GM21576 (cell line): ENCODE results near the gene UBA3.

Source experiments
- ATAC-seq: cut with Tn5 transposase; IDR thresholded peaks from one replicate; pipeline ENCODE4 v1.9.1; 2021; ENCODE audit warnings: mild to moderate bottlenecking, moderate library complexity; ENCODE audit not compliant: unreplicated experiment

The UBA3 gene

DNA sequence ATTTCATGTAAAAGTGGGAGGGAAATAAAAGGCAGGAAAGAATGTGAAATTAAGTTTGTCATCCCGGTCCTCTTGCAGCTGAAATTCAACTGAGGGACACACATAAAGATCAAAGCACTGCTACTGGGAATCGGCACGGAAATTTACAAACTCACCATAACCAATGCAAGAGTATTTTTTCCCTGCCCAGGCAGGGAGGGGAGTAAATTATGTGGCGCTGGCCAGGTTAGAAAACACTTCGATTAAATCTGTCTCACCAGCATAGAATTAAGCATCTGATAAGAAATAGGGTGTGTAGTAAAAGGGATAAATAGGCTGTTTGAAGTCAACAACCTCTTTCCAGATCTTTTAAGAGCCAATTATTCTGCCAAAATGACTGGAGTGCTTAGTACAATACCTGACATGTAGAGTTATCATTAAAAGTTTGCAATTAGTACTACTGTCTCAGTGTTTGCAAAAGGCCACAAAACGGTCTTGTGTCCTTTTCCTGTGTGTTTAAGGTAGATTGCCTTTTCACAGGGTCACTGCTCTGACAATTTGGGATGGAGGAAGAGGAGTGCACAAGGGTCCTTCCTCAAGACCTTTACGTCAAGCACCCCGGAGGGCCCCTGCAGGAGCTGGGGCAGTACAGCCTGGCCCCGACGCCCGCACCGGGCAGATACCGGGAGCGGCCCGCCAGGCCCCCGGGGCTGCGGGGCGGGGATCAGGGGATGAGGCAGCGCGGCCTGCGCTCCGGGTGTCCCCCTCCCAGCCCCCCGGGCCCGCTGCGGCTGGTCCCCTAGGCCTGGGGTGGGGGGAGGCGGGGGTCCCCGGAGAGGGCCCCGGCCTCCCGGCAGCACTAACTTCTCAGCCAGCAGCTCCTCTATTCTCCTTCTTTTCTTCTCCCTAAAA is 651 bp downstream of the UBA3 start:
- ATAC-seq = no peak

DNA sequence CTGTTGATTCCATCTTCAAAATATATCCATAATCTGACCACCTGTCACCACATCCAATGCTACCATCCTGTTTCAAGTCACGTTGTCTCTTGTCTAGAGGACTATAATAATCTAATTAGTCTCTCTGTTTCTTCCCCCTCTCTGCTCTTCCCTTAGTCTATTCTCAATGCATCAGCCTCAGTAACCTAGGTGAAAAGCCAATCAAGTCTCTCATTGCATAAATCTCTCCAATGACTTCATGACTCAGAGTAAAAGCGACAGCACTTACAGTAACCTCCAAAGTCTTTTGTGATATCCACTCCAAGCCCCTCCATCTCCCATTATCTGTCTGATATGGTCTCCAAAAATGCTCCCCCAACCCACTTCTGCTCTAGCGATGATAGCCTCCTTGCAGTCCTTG is 7.2 kb downstream of the UBA3 start:
- no peak for ATAC-seq

DNA sequence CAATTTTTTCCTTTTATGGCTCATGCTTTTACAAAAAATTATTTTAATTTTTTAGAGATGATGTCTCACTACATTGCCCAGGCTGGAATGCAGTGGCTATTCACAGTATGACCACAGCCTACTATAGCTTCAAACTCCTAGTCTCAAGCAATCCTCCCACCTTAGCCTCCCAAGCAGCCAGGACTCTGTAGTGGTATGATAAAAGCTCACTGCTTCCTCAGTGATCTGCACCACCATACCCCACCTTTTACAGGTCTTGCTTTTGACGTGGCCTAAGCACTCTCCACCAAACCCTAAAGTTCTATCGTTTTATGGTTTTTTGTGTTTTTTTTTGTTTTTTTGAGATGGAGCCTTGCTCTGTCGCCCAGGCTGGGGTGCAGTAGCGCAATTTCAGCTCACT is 14.0 kb downstream of the UBA3 start:
- no peak for ATAC-seq

DNA sequence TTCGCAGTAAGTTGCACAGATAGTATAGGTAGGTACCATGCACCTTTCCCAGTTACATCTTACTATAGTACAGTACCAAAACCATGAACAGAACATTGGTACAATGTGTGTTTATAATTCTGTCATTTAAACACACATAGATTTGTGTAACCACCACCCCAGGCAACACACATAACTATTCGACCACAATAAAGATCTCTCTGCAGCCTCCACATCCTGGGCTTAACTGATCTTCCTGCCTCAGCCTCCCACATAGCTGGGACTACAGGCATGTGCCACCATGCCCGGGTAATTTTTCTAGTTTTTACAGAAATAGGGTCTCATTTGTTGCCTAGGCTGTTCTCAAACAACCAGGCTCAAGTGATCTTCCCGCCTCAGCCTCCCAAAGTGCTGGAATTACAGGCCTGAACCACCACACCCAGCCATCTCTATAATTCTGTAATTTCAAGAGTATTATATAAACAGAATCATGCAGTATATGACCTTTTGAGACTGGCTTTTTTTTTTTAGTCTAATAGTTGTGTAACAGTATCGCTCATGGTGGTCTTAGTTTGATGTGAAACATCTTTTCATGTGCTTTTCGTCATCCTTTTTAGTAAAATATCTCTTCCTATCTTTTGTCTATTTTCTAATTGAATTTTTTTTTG is 14.7 kb downstream of the UBA3 start:
- ATAC-seq = no peak

DNA sequence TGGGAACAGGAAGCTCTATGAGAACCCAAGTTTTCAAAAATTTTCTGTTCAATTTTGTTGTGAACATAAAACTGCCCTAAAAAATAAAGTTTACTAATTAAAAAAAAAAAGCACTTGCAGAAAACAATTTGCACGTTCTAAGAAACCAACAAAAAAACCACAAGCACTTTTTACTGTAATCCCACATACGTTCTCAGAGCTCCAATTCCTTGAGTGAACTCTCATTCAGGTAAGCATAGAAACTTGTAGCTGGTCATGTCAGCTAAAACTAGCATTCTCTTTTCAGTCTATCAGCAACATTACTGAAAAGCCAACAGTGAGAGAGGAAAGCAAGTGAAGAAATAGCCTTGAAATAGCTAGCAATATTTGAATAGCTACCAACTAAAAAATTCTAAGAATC is 16.5 kb downstream of the UBA3 start:
- no peak for ATAC-seq

DNA sequence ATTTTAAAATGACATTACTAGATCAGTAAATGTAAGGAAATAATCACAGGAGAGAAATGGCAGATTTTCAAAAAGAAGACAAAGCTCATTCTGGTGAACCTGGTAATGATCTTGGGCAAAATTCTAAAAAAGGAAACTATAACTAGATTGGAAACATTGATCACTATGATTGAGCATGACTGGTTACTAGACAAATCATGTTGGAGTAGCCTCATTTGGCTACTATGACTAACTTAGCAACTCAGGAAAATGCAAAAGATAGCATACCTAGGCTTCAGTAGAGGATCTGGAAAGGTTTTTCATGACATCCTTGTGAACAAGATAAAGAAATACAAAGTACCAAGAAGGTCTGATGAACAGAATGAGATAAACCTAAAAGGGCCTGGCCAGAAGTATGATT is 20.5 kb downstream of the UBA3 start:
- no peak for ATAC-seq

DNA sequence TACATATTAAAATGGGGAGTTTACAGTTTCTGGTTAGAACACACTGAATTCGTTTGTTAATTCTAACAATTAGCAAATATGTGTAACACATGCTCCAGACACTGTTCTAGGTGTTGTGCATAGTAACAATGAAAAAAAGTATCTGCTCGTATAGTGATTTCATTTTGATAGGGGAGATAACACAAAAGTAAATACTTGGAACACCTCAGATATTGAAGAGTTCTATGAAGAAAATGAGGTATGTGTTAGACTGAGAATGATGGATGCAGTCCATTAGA is 21.3 kb downstream of the UBA3 start:
- no peak for ATAC-seq

DNA sequence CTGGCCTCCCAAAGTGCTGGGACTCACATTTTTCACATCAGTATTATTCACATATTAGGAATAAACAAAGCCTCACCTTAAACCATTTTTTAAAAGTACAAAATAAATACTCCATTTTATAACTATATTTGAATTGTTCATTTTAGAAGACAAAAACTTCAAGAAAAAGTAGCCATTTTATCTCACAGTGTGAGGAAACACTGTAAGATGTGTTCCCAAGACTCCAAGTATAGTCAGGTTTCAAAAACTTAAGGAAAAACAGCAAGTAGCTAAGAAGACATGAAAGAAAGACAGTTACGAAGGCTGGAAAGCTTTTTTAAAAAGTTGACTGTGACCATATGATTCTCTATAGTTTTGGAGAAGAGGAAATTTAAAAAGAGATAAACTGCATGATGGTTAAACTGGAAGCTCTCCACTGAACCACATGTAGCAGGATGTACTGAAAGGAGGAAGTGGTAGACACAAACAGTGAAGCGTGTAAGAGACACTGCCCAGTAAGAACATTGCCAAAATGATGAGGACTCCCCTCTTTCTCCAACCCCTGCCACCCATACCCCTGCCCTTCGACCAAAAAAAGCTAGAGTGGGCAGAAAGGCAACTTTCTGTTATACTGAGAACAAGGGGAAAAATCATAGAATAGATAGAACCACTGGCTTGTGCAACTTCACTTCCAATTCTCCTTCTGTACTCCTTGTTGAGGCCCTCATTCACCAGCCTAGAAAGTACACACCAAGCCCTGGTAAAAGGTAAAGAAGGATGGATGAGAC is 21.8 kb downstream of the UBA3 start:
- peak; percentile 98 for ATAC-seq

DNA sequence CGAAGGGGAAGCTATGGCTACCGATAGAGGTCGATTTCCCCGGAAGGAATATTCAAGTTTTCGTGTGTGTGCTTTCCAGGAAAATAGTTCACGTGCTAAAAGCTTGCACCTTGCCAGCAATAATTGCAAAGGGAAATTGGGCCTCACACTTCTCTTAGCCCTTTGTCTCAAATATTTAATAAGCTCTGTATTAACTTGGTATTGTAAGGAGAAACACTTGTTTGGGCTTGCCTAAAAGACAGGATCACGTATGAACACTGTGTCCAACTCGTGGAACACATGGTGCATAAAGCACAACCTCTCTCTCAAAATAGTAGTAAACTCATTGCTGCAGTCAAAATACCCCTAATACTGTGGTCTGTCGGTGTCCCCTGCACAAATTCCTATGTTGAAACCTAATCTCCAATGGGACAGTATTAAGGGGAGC is 27.7 kb downstream of the UBA3 start:
- peak; percentile 3 for ATAC-seq

DNA sequence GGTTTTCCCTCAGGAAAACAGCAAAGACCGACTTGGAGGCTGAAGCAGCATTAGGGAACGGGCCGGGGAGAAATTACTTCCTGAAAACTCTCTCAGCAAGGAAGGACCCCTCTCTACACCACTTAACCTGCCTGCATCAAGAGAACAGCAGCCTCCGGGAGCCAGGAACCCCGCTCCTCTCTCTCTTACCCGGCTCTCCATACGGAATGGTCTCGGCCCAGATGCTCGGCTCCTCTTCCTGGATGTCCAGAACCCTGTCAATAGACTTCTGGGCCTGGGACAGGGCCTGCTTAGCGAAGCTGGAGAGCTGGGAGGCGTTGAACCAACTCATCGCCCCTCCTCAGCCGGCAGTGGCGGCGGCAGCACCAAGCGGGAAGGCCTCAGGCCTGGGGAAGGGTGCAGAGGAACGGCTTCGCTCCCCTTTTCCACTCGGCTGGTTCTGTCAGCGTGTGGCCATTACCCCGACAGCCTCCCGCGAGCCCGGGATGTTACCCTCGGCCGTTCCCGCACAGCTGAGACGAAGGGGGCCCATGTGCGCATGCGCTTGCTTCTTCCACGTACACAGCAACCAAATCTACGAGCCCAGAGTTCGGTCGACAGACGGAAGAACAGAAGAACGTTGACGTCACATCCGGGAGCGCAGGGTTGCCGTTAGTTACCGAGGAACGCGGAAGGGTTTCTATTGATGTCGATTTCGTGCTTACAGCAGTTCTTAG is 28.3 kb downstream of the UBA3 start, which contains the start of gene TMF1:
Gene TMF1, minus strand, starts transcription at position 578 of the 716 bp plus-strand sequence. Its CDS starts 247 bp downstream, at position 331.
- ATAC-seq = peak; percentile 98

DNA sequence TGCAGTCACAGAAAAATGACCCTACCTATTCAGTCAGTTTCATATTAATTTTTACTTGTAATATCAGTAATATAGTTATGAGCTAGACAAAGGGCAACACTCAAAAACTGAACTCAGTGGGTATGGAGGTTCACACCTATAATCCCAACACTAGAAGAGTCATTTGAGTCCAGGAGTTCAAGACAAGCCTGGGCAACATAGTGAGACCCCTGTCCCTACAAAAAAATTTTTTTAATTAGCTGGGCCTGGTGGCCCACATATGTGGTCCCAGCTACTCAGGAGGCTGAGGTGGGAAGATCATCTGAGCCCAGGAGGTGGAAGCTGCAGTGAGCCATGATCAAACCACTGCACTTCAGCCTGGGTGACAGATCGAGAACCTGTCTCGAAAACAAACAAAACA is 31.2 kb downstream of the UBA3 start:
- no peak for ATAC-seq

DNA sequence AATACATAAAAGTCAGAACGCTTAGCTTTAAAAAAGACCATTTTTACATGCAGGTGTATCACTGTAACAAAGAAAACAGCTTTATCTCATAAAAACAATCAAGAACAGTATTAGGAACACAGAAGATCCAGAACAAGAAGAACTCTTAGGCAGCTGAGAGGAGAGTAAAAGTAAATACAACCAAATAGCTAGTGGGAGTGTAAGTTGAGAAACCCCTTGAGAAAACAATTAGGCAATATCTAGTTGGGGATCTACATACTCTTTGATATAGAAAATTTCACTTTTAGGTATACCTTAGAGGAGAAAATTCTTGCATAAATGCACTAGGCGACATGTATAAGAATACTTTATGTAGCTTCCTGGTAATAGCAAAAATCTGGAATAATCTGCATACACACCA is 35.6 kb downstream of the UBA3 start:
- ATAC-seq = no peak

DNA sequence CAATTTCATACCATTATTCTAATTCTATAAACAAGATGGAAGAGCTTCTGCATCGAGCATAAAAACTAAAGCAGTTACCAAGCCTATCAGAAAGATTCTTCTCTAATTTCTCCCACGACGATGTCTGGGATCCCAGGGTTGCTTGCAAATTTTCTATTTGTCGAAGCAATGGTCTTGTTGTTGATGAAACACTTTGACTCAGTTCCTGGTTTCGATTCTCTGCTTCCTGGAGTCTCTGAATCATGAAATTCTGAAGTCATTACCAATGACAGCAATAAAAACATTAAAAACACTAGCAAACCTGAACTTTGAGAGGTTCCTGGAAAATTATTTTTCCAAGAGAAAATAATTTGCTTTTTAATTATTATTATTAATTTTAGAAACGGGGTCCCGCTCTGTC is 46.7 kb downstream of the UBA3 start:
- no peak for ATAC-seq

DNA sequence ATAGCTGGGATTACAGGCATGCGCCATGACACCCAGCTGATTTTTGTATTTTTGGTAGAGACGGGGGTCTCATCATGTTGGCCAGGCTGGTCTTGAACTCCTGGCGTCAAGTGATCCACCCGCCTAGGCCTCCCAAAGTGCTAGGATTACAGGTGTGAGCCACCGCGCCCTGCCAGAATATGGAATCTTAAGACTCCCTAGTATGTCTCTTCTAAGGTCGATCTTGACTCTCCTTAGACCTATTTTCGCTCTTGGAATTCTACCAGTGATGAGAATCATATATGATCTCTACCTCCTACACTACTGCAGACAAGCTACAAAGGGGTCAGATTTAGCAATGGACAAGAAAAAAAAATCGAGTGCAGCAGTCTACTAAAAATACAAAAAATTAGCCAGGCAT is 47.4 kb downstream of the UBA3 start:
- ATAC-seq = no peak

DNA sequence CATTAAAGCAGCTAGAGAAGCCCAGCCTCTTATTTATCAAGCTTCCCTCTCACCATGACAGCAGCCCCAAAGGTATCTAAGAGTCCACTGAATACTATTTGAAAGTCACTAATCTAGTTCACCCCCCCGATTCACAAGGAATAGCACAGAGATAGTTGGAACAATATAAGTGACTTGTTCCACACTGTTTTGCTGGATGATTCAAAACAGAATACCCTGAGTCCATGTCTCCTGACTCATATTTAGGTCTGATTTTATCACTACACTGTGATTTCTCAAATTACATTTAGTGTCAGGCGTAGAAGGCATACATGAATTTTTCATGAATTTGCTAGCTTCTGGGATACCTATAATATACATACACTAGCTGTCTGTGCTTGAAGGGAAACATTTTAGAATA is 48.0 kb downstream of the UBA3 start:
- ATAC-seq = no peak

DNA sequence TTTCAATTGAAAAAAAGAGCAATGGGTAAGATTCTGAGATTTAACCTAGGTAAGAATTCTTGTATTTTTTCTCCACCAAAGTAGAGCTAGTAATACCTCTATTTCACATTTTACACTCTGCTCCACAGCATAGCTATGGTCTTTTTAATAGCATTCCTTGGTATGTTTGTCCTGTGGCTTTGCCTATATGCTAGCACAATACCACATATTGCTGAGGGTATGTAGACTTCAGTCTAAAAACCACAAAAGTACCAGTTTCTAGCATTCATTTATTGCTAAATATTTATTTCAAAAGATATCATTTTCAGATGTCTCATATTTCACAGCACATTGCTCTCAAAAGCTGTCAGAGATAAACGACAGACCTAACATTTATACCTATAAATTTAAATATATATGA is 48.5 kb downstream of the UBA3 start:
- ATAC-seq = no peak

DNA sequence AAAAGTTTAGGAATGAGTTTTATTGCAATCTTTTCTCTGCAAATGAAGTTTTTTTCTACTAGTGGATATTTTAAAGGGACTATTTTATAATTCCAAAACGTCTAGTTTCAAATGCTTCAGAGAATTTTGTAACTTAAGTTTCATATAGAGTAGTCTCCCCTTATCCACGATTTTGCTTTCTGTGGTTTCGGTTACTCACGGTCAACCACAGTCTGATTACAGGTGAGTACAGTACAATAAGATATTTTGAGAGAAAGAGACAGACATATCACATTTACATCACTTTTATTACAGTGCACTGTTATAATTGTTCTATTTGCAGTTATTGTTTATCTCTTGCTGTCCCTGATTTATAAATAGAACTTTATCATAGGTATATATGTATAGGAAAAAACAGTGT is 59.3 kb downstream of the UBA3 start:
- ATAC-seq = no peak

DNA sequence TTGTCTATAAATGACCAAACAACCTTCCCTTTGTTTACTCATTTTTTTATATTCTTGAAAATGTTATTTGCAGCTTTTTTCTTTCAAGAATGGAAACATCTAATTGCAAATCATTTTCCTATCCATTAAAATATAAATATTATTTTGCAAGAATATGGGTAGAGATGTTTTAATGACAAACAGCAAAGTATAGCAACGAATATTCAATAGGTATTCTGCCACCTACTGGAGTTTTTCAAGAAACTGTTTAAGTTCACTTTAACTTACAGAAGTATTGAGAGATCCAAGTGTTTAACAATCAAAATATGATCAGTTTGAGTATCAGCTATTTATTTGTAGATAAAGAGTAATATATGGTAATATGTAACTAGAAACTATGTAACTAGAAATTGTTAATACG is 59.7 kb downstream of the UBA3 start:
- ATAC-seq = no peak

DNA sequence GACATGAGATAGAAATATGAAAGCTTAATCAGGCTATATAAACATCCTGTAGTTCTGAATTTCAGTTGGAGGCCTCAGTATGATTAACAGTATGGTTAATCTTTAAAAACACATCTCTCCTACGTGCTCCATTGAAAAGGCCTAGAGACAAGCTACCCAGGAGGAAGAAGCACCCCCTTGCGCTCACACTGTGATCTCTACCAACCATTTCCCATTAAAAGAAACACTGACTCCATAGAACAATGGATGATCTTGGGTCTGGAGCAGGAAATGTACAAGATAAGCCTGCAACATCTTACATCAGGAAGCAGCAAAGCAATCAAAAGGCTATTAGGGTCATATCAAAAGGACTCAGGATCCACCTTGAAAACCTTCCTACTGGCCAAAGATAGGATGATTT is 63.3 kb downstream of the UBA3 start:
- no peak for ATAC-seq

DNA sequence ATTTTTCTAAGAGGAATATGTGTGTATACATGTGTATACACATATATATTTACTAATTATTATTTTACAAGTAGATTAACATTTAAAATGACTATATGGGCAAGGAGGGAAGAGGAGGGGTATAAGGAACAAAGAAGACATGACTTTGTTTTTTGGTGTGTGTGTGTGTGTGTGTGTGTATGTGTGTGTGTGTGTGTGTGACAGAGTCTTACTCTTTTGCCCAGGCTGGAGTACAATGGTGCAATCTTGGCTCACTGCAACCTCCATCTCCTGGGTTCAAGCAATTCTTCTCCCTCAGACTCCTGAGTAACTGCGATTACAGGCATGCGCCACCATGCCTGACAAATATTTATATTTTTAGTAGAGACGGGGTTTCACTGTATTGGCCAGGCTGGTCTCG is 64.1 kb downstream of the UBA3 start:
- ATAC-seq = no peak

DNA sequence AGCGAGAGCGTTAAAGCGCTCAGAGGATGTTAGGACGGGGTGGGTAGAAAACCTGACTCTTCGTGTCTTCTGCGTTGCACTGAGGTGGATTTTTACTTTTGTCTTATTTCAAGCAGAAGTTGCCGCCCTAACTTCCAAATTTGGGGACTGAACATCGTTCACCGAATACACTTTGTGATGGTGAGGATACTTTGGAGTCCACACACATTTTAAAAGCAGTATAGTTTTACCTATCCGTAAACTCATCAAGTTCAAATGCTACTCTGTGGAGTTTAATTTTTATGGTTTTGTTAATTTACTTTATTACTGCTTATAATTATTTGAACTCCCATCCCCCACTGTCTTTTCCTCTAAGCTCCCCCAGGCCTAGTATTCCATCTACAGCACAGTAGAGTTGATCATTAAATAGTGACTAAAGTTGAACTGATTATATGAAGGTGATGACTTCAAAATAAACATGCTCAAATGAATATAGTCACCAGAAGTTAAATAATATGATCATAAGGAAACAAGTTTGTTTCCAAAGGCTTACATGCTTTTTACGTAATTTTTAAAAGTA is 66.1 kb downstream of the UBA3 start:
- no peak for ATAC-seq
